HCEC 1CT (cell line): Measurements from ENCODE around the gene GRID1.
"Not testable (repeated sequence)": the region's sequence is repeated elsewhere in the genome, so short reads cannot be mapped to it uniquely, and the experiment has no call there.

Experiments
- DNase-seq: peaks from one replicate; pipeline ENCODE4 v3.0.0-alpha.2; 2017

The GRID1 gene

DNA sequence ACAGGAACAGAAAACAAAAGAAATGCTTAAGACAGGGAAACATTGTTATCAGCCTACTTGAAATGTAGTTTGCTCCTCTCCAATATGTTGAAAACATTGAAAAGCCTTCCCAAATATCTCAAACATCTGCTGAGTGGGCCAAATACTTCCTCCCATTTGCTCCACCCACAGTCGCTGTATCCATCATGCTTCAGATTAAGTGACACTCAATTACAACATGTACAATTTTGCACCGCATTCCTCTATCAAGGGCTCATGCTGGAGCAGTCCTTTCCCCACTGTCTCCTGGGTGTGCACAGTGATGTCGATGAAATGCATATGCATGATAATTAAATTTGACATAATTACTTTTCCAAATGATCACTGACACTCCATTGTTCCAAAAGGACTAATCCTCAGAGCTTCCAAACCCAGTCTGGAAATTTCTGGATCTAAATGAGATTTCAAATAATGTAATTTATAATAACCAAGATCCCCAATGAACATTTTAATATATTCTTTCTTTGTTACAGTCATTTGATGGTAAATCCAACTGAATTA is 604.6 kb downstream of the GRID1 start:
- DNase-seq = no peak

DNA sequence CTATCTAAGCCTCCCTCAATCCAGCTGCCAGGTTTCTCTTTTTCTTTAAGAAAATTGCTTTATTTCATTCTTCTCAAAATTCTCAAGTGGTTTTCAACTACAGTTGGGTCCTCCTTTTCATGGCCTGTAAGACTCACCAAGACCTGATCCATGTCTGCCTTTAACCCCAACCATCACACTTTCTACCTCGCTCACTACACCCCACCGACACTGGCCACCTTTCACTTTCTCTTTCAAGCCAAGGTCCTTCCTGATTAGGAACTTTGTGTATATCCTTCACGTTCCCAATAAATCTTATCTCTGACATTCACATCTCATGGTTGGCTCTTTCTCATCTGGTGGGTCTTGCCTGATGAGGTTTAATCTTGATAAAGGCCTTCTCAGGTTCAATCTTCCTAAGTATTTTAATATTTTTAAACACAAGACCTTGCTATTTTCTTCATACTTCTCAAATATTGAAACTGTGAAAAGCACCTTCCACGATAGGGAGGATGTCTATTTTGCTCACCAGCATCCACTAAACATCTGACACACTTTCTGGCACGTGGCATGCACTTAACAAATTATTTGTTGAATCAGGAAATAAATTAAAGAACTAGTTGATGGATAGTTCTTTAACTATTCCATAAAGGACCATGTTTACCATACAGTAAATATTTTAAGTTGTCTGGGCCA is 624.8 kb downstream of the GRID1 start:
- DNase-seq = no peak

GRCh38 chr10:85735997-85736396 is 630.6 kb downstream of the GRID1 start:
- DNase-seq = no peak

- no peak for DNase-seq
These were observed 631.8 kb downstream of the GRID1 start for GRCh38 chr10:85734791-85735190.

- no peak for DNase-seq
These were observed 642.4 kb downstream of the GRID1 start for GRCh38 chr10:85724215-85724614.

GRCh38 chr10:85720931-85721590 is 645.5 kb downstream of the GRID1 start:
- DNase-seq = no peak

- no peak for DNase-seq
These were observed 647.2 kb downstream of the GRID1 start for GRCh38 chr10:85719408-85719807.

- DNase-seq = no peak
These were observed 652.7 kb downstream of the GRID1 start for GRCh38 chr10:85713885-85714284.

- no peak for DNase-seq
These were observed 663.8 kb downstream of the GRID1 start for GRCh38 chr10:85702768-85703167.

GRCh38 chr10:85699066-85699465 is 667.5 kb downstream of the GRID1 start:
- DNase-seq = not testable (repeated sequence)

DNA sequence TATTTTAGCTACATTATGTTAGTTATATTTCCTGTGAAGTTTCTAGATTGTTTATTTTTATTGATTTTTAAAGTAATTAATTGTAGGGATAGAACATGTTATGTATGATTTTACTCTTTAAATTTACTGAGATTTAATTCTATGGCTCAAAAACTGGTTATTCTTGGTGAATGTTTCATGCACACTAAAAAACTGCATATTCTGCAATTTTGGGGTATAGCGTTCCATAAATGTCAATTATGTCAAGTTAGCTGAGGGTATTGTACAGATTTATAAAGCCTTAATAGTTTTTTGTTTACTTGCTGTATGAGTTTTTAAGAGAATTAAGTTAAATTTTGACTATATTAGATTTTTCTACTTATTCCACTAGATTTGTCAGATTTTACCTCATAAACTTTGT is 669.7 kb downstream of the GRID1 start:
- no peak for DNase-seq

- no peak for DNase-seq
These were observed 684.0 kb downstream of the GRID1 start for GRCh38 chr10:85682621-85683020.

DNA sequence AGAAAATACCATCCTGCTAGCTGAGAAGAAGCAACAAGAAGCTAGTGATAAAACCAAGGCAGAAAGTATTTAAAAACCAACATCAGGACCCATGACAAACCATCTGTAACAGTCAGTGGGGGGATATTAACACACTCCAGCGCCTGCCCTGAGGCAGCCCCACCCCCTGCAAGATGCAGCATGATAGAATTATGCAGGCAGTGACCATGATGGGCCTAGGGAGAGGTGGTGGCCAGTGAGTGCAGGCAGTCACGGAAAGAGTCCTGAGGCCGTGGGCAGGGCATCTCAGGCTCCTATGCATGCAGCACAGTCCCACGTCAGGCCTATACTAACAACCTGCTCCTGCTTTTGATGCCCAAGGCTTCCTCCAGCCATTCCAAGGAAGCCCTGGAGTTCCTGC is 686.9 kb downstream of the GRID1 start:
- DNase-seq = no peak

- no peak for DNase-seq
These were observed 687.5 kb downstream of the GRID1 start for GRCh38 chr10:85679061-85679460.

DNA sequence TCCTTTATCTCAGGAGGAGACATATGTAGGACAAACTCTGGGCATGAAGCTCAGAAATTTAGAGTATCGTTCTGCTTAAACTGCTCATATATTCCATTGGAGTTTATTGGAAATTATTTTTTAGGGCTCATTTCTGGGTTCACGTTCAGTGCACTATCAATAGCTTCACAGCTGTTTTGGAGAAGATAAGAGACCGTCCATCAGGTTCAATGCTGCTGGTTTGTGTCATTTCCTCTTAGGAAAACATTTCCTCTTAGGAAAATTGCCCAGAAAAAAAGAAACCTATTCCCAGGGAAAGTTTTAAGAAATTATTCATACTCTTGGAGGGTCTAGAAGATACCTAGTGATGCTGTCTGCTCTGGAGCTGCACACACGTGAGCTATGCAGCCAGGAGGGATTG is 691.7 kb downstream of the GRID1 start:
- no peak for DNase-seq

DNA sequence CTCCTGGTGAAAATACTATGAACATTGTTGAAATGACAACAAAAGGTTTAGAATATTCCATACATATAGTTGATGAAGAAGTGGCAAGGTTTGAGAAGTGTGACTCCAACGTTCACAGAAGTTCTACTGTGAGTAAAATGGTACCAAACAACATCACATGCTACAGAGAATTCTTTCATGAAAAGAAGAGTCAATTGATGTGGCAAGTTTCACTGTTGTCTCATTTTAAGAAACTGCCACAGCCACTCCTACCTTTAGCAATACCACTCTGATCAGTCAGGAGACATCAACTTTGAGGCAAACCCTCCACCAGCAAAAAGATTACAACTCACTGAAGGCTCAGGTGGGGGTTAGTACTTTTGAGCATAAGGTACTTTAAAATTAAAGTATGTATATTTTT is 693.3 kb downstream of the GRID1 start:
- no peak for DNase-seq

- DNase-seq = no peak
These were observed 695.1 kb downstream of the GRID1 start for GRCh38 chr10:85671530-85671929.

DNA sequence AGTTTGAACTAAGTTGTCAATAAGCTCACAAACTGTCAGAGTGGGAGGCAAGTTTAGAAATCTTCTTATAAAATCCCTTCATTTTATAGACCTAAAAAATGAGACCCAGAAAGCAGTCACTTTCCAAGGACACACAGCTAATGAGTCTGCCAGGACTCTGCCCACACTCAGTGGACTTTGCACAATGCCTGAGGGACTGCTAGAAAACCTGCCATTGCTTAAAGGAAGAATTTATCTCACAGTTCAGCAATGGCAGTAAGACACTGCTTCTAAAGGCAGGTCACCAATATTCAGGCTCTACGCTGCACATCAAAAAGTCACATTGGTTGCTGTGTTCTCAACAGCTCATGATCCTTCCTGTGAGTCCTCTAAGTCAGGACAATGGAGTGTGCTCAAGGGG is 698.1 kb downstream of the GRID1 start:
- no peak for DNase-seq

- no peak for DNase-seq
These were observed 698.9 kb downstream of the GRID1 start for GRCh38 chr10:85667638-85668233.

- no peak for DNase-seq
These were observed 699.6 kb downstream of the GRID1 start for GRCh38 chr10:85666987-85667386.

- no peak for DNase-seq
These were observed 700.5 kb downstream of the GRID1 start for GRCh38 chr10:85666102-85666501.

- DNase-seq = no peak
These were observed 700.9 kb downstream of the GRID1 start for GRCh38 chr10:85665681-85666080.

DNA sequence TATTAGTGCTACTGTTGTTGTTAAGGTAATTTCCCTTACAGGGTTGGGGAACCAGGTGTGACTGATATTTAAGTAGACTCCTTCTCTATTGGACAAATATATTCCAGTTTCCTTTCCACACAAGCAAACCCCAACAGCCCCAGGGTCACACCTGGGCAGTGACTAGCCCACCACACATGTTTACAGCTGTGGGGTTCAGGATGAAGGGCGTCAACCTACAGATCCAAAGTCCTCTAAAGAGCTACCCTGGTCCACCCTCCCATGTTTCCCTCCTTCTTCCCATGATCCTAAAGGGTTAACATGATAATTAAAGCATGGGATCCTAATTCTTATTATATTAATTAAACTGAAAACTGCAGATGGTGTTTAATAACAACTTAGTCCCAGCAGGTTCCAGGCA is 701.5 kb downstream of the GRID1 start:
- DNase-seq = no peak

GRCh38 chr10:85661123-85661522 is 705.5 kb downstream of the GRID1 start:
- DNase-seq = no peak
